Peyer's patch (tissue), 4 donors: ENCODE measurements around the gene SMYD1.

Source experiments
- CTCF ChIP-seq, 6 experiments: fragments of 450-650 bp in 4 of 6; fragments of 200-600 bp in 2 of 6; sonication (generic) in 1 of 6; IDR thresholded peaks; one replicate each; pipeline ENCODE4 v1.5.1; 2017 to 2019; ENCODE audit warnings: antibody characterized with exemption in 6 of 6, mild to moderate bottlenecking in 3 of 6, moderate library complexity in 1 of 6
- POLR2A ChIP-seq, 2 donors: fragments of 450-650 bp; IDR thresholded peaks; one replicate each; pipeline ENCODE4 v1.5.1; 2017; ENCODE audit warnings: antibody characterized with exemption in 2 of 2, mild to moderate bottlenecking in 2 of 2, moderate library complexity in 2 of 2

GRCh38 chr2:88092773-88093172 is 25.1 kb downstream of the SMYD1 start:
- TF ChIP-seq CTCF (IDR thresholded peaks at IDR 0.05): no peak
- TF ChIP-seq POLR2A (IDR thresholded peaks at IDR 0.05): no peak
